ENCODE measurements around the gene GRIK3. TPM values are rescaled to one million over a fixed set of nuclear protein-coding genes. Genes with fewer than 3 reads are reported as not detected.

Gene GRIK3
- total RNA-seq, 1 donor from 2014 or later: not detected

DNA sequence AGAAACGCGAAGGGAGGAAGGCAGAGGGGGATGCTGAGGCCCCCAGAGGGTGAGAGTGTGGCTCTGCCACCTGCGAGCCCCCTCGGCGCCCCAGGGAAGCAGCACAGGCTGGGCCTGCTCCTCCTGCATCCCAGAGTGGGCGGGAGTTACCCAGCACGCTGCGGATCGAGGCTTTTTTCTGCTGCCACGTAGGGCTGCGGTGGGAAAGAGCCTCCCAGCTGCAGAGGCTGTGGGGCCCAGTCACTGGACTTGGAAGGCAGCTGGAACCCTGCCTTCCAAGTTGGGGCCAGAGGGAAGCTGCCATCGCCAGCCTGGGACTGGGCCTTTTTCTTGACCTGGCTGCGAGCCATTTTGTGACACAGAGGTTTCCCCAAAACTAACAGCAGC is 2.3 kb upstream of the GRIK3 start:
- Mint-ChIP-seq H3K27ac (no peak overlapping the region), H3K36me3 (ENCODE audit: low read depth) (no peaks in the 10 kb centered on the region), H3K4me3 (no peak overlapping the region), H3K27me3 (peaks cover 60% of the 10 kb centered on the region), H3K4me1 (no peaks in the 10 kb centered on the region), H3K9me3 (no peaks in the 10 kb centered on the region)
- intact Hi-C loops (cut with micrococcal nuclease): no loop called here
- no peak for DNase-seq

DNA sequence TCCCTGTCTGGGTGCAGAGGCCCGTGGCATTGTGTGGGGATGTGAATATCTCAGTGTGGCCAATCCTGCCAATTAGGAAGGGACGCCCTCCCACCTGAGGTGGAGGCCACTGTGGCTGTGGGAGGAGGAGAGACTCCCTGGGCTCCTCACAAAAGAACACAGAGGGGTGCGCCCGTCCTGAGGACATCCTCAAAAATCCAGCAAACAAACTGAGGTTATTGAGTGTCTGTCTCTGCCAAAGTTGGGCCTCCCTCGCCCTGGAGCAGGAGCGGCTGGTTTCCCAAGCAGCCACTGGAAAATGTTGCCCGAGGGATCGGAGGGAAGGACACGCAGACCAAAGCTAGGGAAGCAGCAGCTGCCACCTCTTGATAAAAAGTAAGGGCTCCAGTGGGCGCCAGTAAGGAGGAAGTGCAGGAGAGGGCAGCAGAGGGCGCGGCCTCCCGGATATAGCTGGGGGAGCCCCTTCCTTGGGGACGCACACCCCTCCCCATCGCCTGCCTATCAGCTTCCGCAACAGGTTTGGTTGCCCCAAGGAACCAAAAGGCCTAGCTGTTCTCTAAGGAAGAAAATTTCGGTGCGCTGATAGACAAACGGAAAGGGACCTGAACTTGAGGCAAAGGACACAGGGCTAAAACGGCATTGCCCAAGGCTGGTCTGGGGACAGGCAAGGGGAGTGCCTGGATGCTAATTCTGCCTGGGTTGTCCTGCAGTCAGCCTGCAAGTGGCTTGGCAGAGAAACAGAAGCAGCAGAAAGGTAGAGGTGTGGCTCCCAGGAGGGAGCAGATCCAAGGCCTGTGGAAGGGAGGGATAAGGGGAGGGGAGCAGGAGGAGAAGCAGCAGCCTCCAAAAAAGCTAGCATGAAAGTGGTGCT is 1.7 kb upstream of the GRIK3 start:
- Mint-ChIP-seq H3K9me3 (no peaks in the 10 kb centered on the region), H3K36me3 (ENCODE audit: low read depth) (no peaks in the 10 kb centered on the region), H3K27me3 (peaks cover 65% of the 10 kb centered on the region), H3K27ac (no peak overlapping the region), H3K4me1 (no peaks in the 10 kb centered on the region), H3K4me3 (no peak overlapping the region)
- intact Hi-C loops (cut with micrococcal nuclease): no loop called here
- peak; percentile 60 for DNase-seq

DNA sequence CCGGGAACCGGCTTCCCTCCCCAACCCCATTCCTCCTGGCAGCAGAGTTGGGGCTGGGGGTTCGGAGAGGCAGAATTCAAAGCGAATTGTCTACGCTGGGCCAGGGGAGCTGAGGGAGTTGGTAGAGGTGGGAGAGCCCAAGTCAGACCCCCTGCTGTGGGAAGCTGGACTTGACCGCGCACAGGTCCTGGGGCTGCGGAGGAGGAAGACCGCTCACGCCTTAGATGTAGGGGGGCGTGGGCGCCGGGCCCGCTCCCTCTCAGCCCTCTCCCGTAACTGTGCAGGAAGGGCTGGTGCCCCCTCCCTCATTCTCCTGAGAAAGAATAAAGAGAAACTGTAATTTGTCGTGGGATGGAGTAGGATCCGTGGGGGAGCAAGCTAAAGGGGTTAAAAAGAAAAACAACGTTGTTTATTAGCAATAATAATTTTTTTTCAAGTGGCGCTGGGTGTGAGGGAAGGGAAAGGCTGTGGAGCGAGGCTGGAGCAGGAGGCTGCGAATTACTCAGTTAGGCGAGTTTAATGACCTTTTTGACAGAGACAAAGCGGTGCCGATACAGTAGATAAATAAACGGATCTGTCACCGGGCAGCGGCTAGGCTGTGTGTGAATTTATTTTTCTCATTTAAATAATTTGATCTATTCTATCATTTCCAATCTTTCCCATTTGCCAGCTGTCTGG is 838 bp upstream of the GRIK3 start:
- H3K27ac Mint-ChIP-seq: peak overlapping the region; percentile 38
- H3K9me3 Mint-ChIP-seq: no peaks in the 10 kb centered on the region
- intact Hi-C loops (cut with micrococcal nuclease): no loop called here
- peaks cover 65% of the 10 kb centered on the region for H3K27me3 Mint-ChIP-seq
- H3K4me3 Mint-ChIP-seq: no peak overlapping the region
- no peaks in the 10 kb centered on the region for H3K36me3 Mint-ChIP-seq (ENCODE audit: low read depth)
- H3K4me1 Mint-ChIP-seq: no peaks in the 10 kb centered on the region
- no peak for DNase-seq

DNA sequence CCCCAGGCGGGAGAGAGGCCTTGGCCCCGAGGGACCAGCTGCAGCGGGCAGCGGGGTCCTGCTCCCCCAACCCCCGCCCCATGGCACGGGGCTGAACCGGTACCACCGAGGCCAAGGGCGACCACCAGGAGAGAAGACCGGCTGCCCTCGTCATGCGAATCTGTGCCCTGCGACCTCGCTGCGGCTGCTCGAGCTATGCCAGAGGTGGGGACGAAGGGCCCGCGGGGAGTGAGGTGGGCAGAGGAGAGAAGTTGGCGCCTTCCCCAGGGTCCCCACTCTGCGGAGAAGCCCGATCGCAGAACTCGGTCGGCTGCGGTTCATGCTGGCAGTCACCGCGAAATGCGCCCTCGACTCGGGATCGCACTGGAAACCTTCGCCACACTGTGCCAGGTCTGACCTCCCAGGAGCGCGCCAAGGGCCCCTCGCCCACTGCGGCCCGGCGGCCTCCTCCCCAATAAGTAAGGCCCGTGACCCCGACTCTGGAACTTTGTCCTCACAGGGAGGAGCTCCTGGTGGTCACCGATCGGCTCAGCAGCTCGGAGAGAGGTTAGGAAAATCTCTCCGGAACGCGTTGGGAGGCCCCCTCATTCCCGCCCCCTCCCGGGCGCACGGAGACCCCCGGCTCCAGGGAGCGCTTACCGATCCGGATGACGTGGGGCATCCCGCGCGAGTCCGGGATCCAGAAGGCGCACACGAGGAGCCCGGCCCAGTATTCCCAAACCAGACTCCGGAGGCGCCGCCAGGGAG is 787 bp downstream of the GRIK3 start:
- Mint-ChIP-seq H3K4me3 (no peak overlapping the region), H3K9me3 (no peaks in the 10 kb centered on the region), H3K36me3 (ENCODE audit: low read depth) (no peaks in the 10 kb centered on the region), H3K4me1 (no peaks in the 10 kb centered on the region), H3K27ac (no peak overlapping the region), H3K27me3 (peaks cover 59% of the 10 kb centered on the region)
- no peak for DNase-seq
- intact Hi-C loops (cut with micrococcal nuclease): no loop called here

DNA sequence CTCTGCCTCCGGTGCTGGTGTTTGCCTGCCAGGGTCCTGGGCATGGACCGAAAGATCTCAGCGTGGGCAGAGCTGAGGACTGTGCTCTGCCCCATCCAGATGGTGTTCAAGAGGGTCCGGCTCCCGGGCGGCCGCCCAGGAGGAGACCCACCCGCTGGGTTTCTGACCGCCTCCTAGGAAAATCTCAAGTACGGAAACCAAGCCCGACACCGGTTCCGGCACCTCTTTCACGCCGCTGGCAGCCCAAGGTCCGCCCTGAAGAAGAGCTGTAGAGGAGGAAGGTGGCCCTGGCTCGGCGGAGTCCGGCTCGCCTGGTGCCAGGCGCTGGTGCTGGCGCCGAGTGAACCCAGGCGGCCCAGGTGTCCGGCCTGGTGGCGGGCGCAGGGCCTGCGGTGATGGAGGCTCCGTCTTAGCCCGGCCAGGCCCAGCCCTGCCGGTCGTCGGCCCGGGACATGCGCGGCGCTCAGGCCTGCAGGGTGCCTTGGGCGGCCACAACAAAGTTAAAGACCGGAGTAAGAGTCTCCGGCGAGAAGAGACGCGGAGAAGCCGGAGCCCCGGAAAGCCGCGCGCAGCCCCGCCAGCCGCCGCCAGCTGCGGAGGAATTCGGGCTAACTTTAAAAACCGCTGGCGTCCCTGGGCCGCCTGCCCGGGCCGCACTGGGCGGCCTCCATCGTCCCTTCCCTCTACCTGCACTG is 1.5 kb downstream of the GRIK3 start:
- peaks cover 56% of the 10 kb centered on the region for H3K27me3 Mint-ChIP-seq
- no peaks in the 10 kb centered on the region for H3K9me3 Mint-ChIP-seq
- intact Hi-C loops (cut with micrococcal nuclease): no loop called here
- no peaks in the 10 kb centered on the region for H3K4me1 Mint-ChIP-seq
- no peak for DNase-seq
- H3K36me3 Mint-ChIP-seq (ENCODE audit: low read depth): no peaks in the 10 kb centered on the region
- no peak overlapping the region for H3K4me3 Mint-ChIP-seq
- H3K27ac Mint-ChIP-seq: no peak overlapping the region

DNA sequence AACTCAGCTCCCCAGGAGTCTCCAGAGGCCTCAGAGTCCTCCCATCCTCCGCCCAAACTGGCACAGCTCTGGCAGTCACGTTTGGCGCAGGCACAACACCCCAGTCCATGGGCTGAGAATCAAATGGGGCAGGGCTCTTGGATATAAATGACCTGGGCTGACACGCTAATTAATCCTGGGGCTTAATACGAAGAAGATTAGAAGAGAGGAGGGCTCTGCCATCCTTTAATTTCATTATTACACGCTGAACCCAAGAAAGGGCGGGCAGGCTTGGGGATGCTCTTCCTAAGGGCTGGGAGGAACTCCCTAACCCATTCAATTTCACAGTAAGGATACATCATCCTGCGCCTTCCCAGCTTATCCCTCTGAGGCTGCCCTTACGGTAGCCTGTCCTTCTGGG is 2.4 kb downstream of the GRIK3 start:
- Mint-ChIP-seq H3K4me3 (no peak overlapping the region), H3K36me3 (ENCODE audit: low read depth) (no peaks in the 10 kb centered on the region), H3K9me3 (no peaks in the 10 kb centered on the region), H3K4me1 (no peaks in the 10 kb centered on the region), H3K27me3 (peaks cover 48% of the 10 kb centered on the region), H3K27ac (no peak overlapping the region)
- no peak for DNase-seq
- intact Hi-C loops (cut with micrococcal nuclease): no loop called here

DNA sequence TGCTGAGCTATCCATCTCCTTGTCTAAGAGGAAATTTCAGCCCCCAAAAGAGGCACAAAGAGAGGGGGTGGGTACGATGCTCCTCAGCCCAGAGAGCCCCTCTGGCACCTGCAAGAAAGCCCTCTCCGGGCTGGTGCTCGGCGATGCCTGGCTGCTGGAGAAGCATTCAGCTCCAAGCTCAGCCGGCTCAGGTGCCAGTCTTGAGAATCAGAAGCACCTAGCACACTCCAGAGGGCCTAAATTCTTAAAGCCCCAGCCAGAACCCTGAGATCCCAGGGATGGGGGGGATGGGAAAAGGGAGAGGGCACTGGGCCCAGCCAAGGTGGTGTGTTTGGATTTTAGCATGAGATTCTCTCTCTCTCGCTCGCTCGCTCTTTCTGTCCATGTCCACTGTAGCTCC is 2.9 kb downstream of the GRIK3 start:
- Mint-ChIP-seq H3K27me3 (peaks cover 45% of the 10 kb centered on the region), H3K9me3 (no peaks in the 10 kb centered on the region), H3K27ac (no peak overlapping the region), H3K4me3 (no peak overlapping the region), H3K36me3 (ENCODE audit: low read depth) (no peaks in the 10 kb centered on the region), H3K4me1 (no peaks in the 10 kb centered on the region)
- DNase-seq: no peak
- intact Hi-C loops (cut with micrococcal nuclease): no loop called here

DNA sequence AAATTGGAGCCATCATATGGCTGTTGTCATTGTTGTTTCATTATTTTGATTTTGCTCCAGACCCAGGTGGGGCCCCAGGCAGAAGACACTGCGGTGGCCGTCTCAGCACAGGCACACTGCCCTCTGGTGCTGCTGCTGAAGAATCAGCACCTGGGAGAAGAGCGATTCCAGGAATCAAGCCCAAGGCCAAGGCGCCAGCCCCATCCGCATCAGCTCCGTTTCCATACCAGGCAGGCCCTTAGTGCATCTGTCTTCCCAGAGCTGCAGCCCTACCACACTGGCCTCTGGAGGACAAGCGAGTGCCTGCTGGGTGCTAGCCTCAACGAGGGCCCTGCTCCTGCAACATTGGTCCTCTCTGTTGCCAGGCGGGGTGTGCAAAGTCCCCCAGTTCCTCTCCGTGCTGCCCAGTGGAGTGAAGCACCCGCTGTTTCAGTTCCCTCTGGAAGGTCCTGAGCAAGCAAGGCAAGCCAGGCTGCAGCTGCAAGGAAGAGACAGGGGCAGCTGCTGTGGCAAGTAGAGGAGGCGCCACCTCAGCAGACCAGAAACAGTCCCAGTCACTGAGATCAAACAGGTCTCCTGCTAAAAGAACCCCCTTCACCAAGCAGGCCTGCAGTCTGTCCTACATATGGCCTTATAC is 5.2 kb downstream of the GRIK3 start:
- Mint-ChIP-seq H3K9me3 (no peaks in the 10 kb centered on the region), H3K36me3 (ENCODE audit: low read depth) (no peaks in the 10 kb centered on the region), H3K27me3 (peaks cover 28% of the 10 kb centered on the region), H3K27ac (no peak overlapping the region), H3K4me3 (no peak overlapping the region), H3K4me1 (no peaks in the 10 kb centered on the region)
- no peak for DNase-seq
- intact Hi-C loops (cut with micrococcal nuclease): no loop called here

DNA sequence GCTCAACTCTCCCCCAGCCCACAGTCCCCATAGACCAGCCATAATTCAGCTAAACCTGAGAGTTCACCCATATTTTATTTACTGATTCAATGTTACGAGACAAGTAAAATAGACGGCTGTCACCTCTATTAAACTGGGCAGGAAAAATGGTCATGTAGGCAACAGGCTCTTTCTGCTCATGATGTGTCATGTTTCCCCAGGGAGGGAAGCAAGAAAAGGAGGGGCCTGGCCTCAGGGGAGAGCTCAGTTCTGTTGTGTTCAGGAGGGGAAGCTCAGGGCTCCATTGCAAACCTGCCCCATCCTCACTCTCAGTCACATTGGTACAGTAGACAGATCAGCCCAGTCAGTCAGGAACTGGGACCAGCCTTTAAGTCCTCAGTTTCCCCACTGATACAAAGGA is 12.8 kb downstream of the GRIK3 start:
- Mint-ChIP-seq H3K4me1 (no peaks in the 10 kb centered on the region), H3K36me3 (ENCODE audit: low read depth) (no peaks in the 10 kb centered on the region)
- intact Hi-C loops (cut with micrococcal nuclease): no loop called here

DNA sequence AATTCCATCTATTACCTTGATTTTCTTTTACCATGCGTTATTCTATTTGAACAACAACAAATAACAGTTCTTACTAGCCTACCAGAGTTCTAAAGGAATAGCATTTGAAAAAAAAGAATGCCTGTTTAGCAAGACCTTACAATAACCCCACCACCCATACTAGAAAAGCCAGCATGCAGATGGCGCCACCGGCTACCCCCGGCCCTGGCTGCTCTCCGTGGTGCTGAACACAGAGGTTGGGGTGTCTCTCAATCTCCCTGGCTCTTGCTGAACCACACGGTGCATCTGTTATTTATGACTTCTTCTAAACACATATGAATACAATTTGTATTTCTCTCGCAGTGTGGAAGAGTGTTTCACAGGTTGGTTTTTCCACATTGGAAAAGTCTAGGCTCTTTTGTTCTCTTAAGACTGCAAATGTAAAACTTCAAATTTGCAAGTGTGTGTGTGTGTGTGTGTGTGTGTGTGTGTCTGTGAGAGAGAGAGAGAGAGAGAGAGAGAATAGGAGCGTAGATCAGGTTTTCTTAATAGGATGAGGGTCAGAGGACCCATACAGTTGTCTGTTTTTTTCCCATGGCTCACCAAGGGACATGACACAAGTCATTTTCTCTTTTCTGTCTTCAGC is 13.6 kb downstream of the GRIK3 start:
- H3K4me1 Mint-ChIP-seq: no peaks in the 10 kb centered on the region
- no peaks in the 10 kb centered on the region for H3K27me3 Mint-ChIP-seq
- intact Hi-C loops (cut with micrococcal nuclease): no loop called here
- no peak overlapping the region for H3K4me3 Mint-ChIP-seq
- H3K9me3 Mint-ChIP-seq: no peaks in the 10 kb centered on the region
- no peak overlapping the region for H3K27ac Mint-ChIP-seq
- no peaks in the 10 kb centered on the region for H3K36me3 Mint-ChIP-seq (ENCODE audit: low read depth)
- peak; percentile 73 for DNase-seq

More for the DNA sequence above, 12.8 kb downstream of the GRIK3 start:
- H3K9me3 Mint-ChIP-seq: no peaks in the 10 kb centered on the region
- H3K27ac Mint-ChIP-seq: no peak overlapping the region
- DNase-seq: no peak
- no peaks in the 10 kb centered on the region for H3K27me3 Mint-ChIP-seq
- H3K4me3 Mint-ChIP-seq: no peak overlapping the region

DNA sequence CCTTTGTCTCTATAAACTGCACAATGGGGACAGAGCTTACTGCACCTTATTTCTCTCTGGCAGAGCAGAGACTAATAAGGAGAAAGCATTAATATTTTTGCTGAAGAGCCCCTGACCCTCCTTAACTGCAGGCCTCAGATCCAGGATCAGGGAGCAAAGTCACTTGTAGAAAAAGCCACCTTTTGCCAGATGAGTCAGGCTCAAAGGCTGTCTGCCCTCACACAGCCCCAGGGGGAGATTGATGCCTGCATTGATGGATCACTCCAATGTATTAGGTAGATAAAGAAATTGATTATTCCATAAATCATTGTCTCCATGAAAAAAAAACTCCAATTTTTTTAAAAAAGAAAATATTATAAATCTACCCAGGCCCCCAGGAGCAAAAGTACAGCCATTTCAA is 15.8 kb downstream of the GRIK3 start:
- H3K4me1 Mint-ChIP-seq: no peaks in the 10 kb centered on the region

DNA sequence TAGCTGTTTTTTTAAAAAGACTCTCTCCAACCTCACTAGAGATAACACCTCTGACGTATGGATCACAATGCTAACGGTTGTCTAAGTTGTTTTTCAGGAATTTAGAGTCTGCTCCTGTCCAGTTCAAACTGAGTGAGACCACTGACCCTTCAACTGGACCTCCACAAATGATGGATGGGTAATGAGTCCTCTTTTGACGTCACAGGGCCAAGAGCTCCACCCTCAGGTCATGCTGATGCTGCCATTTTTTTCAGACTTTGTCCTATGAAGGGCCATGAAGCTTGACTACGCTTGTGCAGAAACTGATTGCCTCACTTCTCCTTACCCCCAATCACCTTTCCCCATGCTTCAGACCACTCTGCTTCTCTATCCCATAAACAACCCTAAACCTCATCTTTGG is 16.6 kb downstream of the GRIK3 start:
- Mint-ChIP-seq H3K36me3 (ENCODE audit: low read depth) (no peaks in the 10 kb centered on the region), H3K27ac (no peak overlapping the region), H3K27me3 (no peaks in the 10 kb centered on the region), H3K4me3 (no peak overlapping the region), H3K9me3 (no peaks in the 10 kb centered on the region), H3K4me1 (no peaks in the 10 kb centered on the region)
- intact Hi-C loops (cut with micrococcal nuclease): no loop called here
- DNase-seq: no peak

More for the DNA sequence above, 15.8 kb downstream of the GRIK3 start:
- Mint-ChIP-seq H3K9me3 (no peaks in the 10 kb centered on the region), H3K27me3 (no peaks in the 10 kb centered on the region), H3K27ac (no peak overlapping the region), H3K36me3 (ENCODE audit: low read depth) (no peaks in the 10 kb centered on the region), H3K4me3 (no peak overlapping the region)
- DNase-seq: no peak
- intact Hi-C loops (cut with micrococcal nuclease): no loop called here

DNA sequence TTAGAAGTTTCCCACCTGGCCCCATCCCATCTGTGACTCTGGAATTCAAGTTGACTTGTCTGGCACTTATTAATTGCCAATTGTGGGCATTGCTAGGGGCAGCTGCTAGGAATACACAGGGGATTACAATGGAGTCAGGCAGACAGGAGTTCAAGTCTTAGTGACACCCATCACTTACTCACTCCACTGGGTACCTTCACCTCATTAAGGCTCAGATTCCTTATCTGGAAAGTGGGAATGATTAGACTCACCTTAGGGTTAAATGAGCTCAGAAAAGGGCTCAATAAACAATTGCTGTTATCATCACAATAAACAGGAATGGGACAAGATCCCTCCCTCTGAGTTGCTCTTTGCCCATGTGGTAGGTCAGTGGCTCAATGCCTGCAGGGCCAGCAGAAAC is 18.2 kb downstream of the GRIK3 start:
- H3K27me3 Mint-ChIP-seq: no peaks in the 10 kb centered on the region

More for the DNA sequence above, 18.2 kb downstream of the GRIK3 start:
- no peak overlapping the region for H3K4me3 Mint-ChIP-seq
- intact Hi-C loops (cut with micrococcal nuclease): no loop called here
- H3K36me3 Mint-ChIP-seq (ENCODE audit: low read depth): no peaks in the 10 kb centered on the region
- H3K9me3 Mint-ChIP-seq: no peaks in the 10 kb centered on the region
- DNase-seq: no peak
- H3K4me1 Mint-ChIP-seq: no peaks in the 10 kb centered on the region
- H3K27ac Mint-ChIP-seq: no peak overlapping the region
